Activated B cell treated with CpG ODN at 0.5 μM for 24 hours (primary cell): ENCODE measurements around the gene FAM9C. TPM values are rescaled to one million over a fixed set of nuclear protein-coding genes. Genes with fewer than 3 reads are reported as not detected.

Experiments
- ATAC-seq: fragments of 200-7000 bp; cut with Tn5 transposase; one replicate; pipeline ENCODE4 v1.10.0; 2021; ENCODE audit warnings: low read depth, mild to moderate bottlenecking, moderate library complexity
- CTCF ChIA-PET: fragments of 350-600 bp; sonication (Branson Sonifier 250); formaldehyde crosslinking; loops from one replicate; lab custom pipeline; 2021; ENCODE audit warnings: antibody characterized with exemption; lab: Charles Lee
- POLR2A ChIA-PET: fragments of 350-600 bp; sonication (Branson Sonifier 250); formaldehyde crosslinking; loops from one replicate; lab custom pipeline; 2021; ENCODE audit warnings: antibody characterized with exemption; lab: Charles Lee
- DNase-seq: peaks from one replicate; pipeline ENCODE4 v3.0.0; 2022
- H3K27ac Mint-ChIP-seq: one replicate; pipeline ENCODE4 v1.8.0; 2020; ENCODE audit warnings: mixed read lengths
- H3K27me3 Mint-ChIP-seq: one replicate; pipeline ENCODE4 v1.8.0; 2021; ENCODE audit warnings: mixed read lengths
- H3K36me3 Mint-ChIP-seq: one replicate; pipeline ENCODE4 v1.8.0; 2021; ENCODE audit warnings: low read depth, mixed read lengths
- H3K4me1 Mint-ChIP-seq: one replicate; pipeline ENCODE4 v1.8.0; 2021; ENCODE audit warnings: mixed read lengths
- H3K4me3 Mint-ChIP-seq: one replicate; pipeline ENCODE4 v1.8.0; 2020; ENCODE audit warnings: mild to moderate bottlenecking, mixed read lengths
- H3K9me3 Mint-ChIP-seq: one replicate; pipeline ENCODE4 v1.8.0; 2020; ENCODE audit warnings: mixed read lengths
- CTCF ChIP-seq: fragments of 200-600 bp; IDR thresholded peaks from one replicate; pipeline ENCODE4 v1.8.0; 2022; ENCODE audit warnings: antibody characterized with exemption, mild to moderate bottlenecking
- intact Hi-C: fragments of 100-400 bp; cut with micrococcal nuclease; formaldehyde crosslinking; loops from one replicate; pipeline ENCODE4 v1.15.1; 2024
- total RNA-seq: library from RNA; stranded (reverse); gene quantifications from 2 replicates; pipeline ENCODE4 v1.2.3, GENCODE V29; 2022

FAM9C gene
- total RNA-seq, 1 donor from 2014 or later = not detected

DNA sequence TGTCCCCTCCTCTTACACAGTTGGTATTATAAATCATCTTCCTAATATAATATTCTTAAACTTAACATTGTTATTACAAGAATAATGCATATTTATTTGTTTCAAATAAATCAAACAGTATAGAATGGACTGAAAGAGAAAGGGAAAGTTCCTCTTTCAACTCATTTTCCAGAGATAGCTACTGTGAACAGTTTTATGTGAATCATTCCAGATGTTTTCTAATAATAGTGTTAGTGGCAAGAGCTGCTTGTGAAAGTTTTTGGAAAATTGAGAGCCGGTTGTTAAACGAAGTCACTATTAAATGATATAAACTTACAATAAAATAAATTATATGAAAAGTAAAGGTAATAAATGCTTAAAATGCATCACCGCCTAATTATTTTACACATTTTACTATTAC lies 55.0 kb downstream of the FAM9C start:
- no peak for ATAC-seq
- Mint-ChIP-seq H3K27ac (no peak overlapping the region), H3K27me3 (no peaks in the 10 kb centered on the region), H3K9me3 (no peaks in the 10 kb centered on the region), H3K4me1 (peaks cover 36% of the 10 kb centered on the region), H3K36me3 (no peaks in the 10 kb centered on the region), H3K4me3 (no peak overlapping the region)
- CTCF ChIA-PET = interaction anchor here (1.5 kb wide), 1 partner anchor 10 kb away, joined by 3 read pairs; no protein-coding TSS in a partner anchor
- no peak for TF ChIP-seq CTCF
- DNase-seq = no peak
- intact Hi-C loops = loop anchor here (1.0 to 5.0 kb wide), 2 partner anchors 11 to 37 kb away; no protein-coding TSS in a partner anchor
- POLR2A ChIA-PET = interaction anchor here (1.0 to 30.2 kb wide), 3 partner anchors 8 to 25 kb away, joined by 3 to 836 read pairs (median 836); partner anchors contain the start of gene TMSB4X

GRCh38 chrX:12988797-12989196 lies 55.6 kb downstream of the FAM9C start:
- Mint-ChIP-seq H3K27ac (no peak overlapping the region), H3K4me1 (peaks cover 42% of the 10 kb centered on the region), H3K27me3 (no peaks in the 10 kb centered on the region), H3K36me3 (no peaks in the 10 kb centered on the region), H3K9me3 (no peaks in the 10 kb centered on the region), H3K4me3 (no peak overlapping the region)
- ATAC-seq (no peak), DNase-seq (no peak)
- ChIA-PET POLR2A (interaction anchor here (20.9 to 30.2 kb wide), 2 partner anchors 8 kb away, joined by 836 read pairs; partner anchors contain the start of gene TMSB4X), CTCF (no interaction called here)
- intact Hi-C loops = loop anchor here (1.0 to 5.0 kb wide), 2 partner anchors 12 to 36 kb away; no protein-coding TSS in a partner anchor
- no peak for TF ChIP-seq CTCF

GRCh38 chrX:12987900-12988594 lies 56.4 kb downstream of the FAM9C start:
- no peak for ATAC-seq

DNA sequence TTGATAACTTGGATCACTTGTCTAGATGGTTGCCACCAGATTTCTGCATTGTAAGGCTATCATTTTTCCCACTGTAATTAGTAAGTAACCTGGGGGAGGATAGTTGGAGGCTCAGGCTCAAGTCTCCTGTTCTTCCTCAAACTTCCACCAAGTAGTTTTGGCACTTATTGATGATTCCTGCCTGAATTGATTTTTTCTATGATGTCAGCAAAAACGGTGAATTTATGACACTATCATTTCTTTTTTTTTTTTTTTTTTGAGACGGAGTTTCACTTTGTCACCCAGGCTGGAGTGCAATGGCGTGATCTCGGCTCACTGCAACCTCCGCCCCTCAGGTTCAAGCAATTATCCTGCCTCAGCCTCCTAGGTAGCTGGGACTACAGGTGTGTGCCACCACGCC lies 57.1 kb downstream of the FAM9C start:
- Mint-ChIP-seq H3K4me3 (no peak overlapping the region), H3K36me3 (no peaks in the 10 kb centered on the region), H3K4me1 (peaks cover 57% of the 10 kb centered on the region), H3K27me3 (no peaks in the 10 kb centered on the region), H3K9me3 (no peaks in the 10 kb centered on the region), H3K27ac (no peak overlapping the region)
- intact Hi-C loops = loop anchor here (5.0 kb wide), 1 partner anchor 35 kb away; no protein-coding TSS in a partner anchor
- ChIA-PET CTCF (no interaction called here), POLR2A (interaction anchor here (1.0 to 30.2 kb wide), 3 partner anchors 7 to 31 kb away, joined by 3 to 836 read pairs (median 836); partner anchors contain the start of gene TMSB4X)
- no peak for DNase-seq
- no peak for ATAC-seq
- no peak for TF ChIP-seq CTCF

More at GRCh38 chrX:12987900-12988594, 56.4 kb downstream of the FAM9C start:
- no peak for TF ChIP-seq CTCF
- Mint-ChIP-seq H3K27ac (no peak overlapping the region), H3K36me3 (no peaks in the 10 kb centered on the region), H3K9me3 (no peaks in the 10 kb centered on the region), H3K4me1 (peaks cover 50% of the 10 kb centered on the region), H3K4me3 (no peak overlapping the region), H3K27me3 (no peaks in the 10 kb centered on the region)
- ChIA-PET POLR2A (interaction anchor here (1.0 to 30.2 kb wide), 3 partner anchors 8 to 32 kb away, joined by 3 to 836 read pairs (median 836); partner anchors contain the start of gene TMSB4X), CTCF (no interaction called here)
- no peak for DNase-seq
- intact Hi-C loops = loop anchor here (5.0 kb wide), 1 partner anchor 36 kb away; no protein-coding TSS in a partner anchor

GRCh38 chrX:12986886-12987285 lies 57.5 kb downstream of the FAM9C start:
- TF ChIP-seq CTCF = no peak
- intact Hi-C loops = loop anchor here (5.0 kb wide), 1 partner anchor 35 kb away; no protein-coding TSS in a partner anchor
- H3K9me3 Mint-ChIP-seq = no peaks in the 10 kb centered on the region
- ChIA-PET POLR2A (interaction anchor here (1.0 to 30.2 kb wide), 3 partner anchors 7 to 104 kb away, joined by 5 to 836 read pairs (median 836); partner anchors contain the start of gene TMSB4X), CTCF (interaction anchor here (0.8 to 2.9 kb wide), 2 partner anchors 41 to 105 kb away, joined by 3 to 13 read pairs; no protein-coding TSS in a partner anchor)
- no peak for ATAC-seq
- no peak overlapping the region for H3K4me3 Mint-ChIP-seq
- no peaks in the 10 kb centered on the region for H3K27me3 Mint-ChIP-seq
- no peak for DNase-seq
- H3K27ac Mint-ChIP-seq = peak overlapping the region; percentile 50
- peaks cover 59% of the 10 kb centered on the region for H3K4me1 Mint-ChIP-seq
- no peaks in the 10 kb centered on the region for H3K36me3 Mint-ChIP-seq
